Left ventricle myocardium inferior (tissue), 1 donor: ENCODE measurements around the gene OR4D9. TPM values are rescaled to one million over a fixed set of nuclear protein-coding genes. Genes with fewer than 3 reads are reported as not detected.
"Not testable (repeated sequence)": the region's sequence is repeated elsewhere in the genome, so short reads cannot be mapped to it uniquely, and the experiment has no call there.

ENCODE experiments used
- DNase-seq: peaks from one replicate; pipeline ENCODE4 v3.0.0-alpha.2; 2020
- H3K27ac ChIP-seq: fragments of 200-600 bp; replicated peaks from 2 replicates; pipeline ENCODE4 v1.8.0; 2021
- H3K27me3 ChIP-seq: fragments of 200-600 bp; 2 replicates; pipeline ENCODE4 v1.8.0; 2021; ENCODE audit warnings: low read depth
- H3K36me3 ChIP-seq: fragments of 200-600 bp; 2 replicates; pipeline ENCODE4 v1.8.0; 2021
- H3K4me1 ChIP-seq: fragments of 200-600 bp; 2 replicates; pipeline ENCODE4 v1.8.0; 2021
- H3K4me3 ChIP-seq: fragments of 200-600 bp; 2 replicates; pipeline ENCODE4 v1.8.0; 2021; ENCODE audit warnings: mild to moderate bottlenecking, moderate library complexity
- H3K9me3 ChIP-seq: fragments of 200-600 bp; replicated peaks from 2 replicates; pipeline ENCODE4 v1.8.0; 2021
- CTCF ChIP-seq: fragments of 200-600 bp; IDR thresholded peaks from 2 replicates; pipeline ENCODE4 v1.8.0; 2021; ENCODE audit warnings: antibody characterized with exemption, mild to moderate bottlenecking, borderline replicate concordance
- intact Hi-C: fragments of 100-400 bp; cut with micrococcal nuclease; formaldehyde crosslinking; loops from one replicate; pipeline ENCODE4 v1.11.0; 2022
- total RNA-seq: library from RNA; stranded (reverse); fragmentation: NEBNext Ultra II Directional; extraction: Animal tissue kit (Norgen Biotek cat#: 25700); gene quantifications from one replicate; pipeline ENCODE4 v1.2.1, GENCODE V29; 2021
- donor health status: DM: no; HTN: yes; CAD: no; lungs with severe emphysema.

The OR4D9 gene
- total RNA-seq, 1 donor from 2014 or later, result not detected

GRCh38 chr11:59523541-59523940 is 12.2 kb downstream of the OR4D9 start:
- TF ChIP-seq CTCF, result no peak
- Histone ChIP-seq H3K4me3 (no peak overlapping the region), H3K36me3 (no peaks in the 10 kb centered on the region), H3K27ac (no peak overlapping the region), H3K27me3 (peaks cover 14% of the 10 kb centered on the region), H3K9me3 (no peaks in the 10 kb centered on the region), H3K4me1 (no peaks in the 10 kb centered on the region)
- no peak for DNase-seq
- intact Hi-C loops, result no loop called here

DNA sequence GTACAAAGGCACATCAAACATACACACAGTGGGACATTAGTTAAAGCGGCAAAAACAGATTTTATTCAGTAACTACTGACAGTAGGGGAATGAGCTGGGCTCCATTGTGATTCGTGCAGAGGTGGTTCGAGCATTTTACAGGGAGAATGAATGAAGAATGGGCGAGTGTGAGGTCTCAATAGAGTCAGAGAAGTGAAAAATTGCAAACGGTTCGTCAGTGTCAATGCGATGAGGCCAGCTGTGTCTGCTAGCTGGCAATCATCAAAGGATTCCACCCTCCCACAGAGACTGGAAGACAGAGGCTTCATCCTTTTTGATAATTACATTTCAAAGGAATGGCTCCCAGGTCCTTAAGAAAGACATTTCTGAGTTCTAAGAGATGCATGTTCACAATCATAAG is 17.4 kb downstream of the OR4D9 start:
- no peak for DNase-seq
- H3K9me3 ChIP-seq, result no peaks in the 10 kb centered on the region
- H3K36me3 ChIP-seq, result no peaks in the 10 kb centered on the region
- intact Hi-C loops, result no loop called here
- no peak overlapping the region for H3K4me3 ChIP-seq
- no peak for TF ChIP-seq CTCF
- H3K27ac ChIP-seq, result no peak overlapping the region
- H3K4me1 ChIP-seq, result no peaks in the 10 kb centered on the region
- H3K27me3 ChIP-seq, result peaks cover 17% of the 10 kb centered on the region

GRCh38 chr11:59532620-59533019 is 21.3 kb downstream of the OR4D9 start:
- Histone ChIP-seq H3K27ac (no peak overlapping the region), H3K27me3 (peaks cover 5% of the 10 kb centered on the region), H3K4me3 (no peak overlapping the region), H3K36me3 (no peaks in the 10 kb centered on the region), H3K9me3 (no peaks in the 10 kb centered on the region), H3K4me1 (peaks cover 8% of the 10 kb centered on the region)
- intact Hi-C loops, result loop anchor here (10.0 kb wide), 1 partner anchor 152 kb away; no protein-coding TSS in a partner anchor
- TF ChIP-seq CTCF, result no peak
- no peak for DNase-seq

- intact Hi-C loops, result loop anchor here (10.0 kb wide), 1 partner anchor 150 kb away; no protein-coding TSS in a partner anchor
- TF ChIP-seq CTCF, result no peak
- no peak overlapping the region for H3K27ac ChIP-seq
- no peak for DNase-seq
- H3K27me3 ChIP-seq, result peaks cover 5% of the 10 kb centered on the region
- no peaks in the 10 kb centered on the region for H3K36me3 ChIP-seq
- H3K4me3 ChIP-seq, result no peak overlapping the region
- peaks cover 11% of the 10 kb centered on the region for H3K4me1 ChIP-seq
- H3K9me3 ChIP-seq, result no peaks in the 10 kb centered on the region
Observed at GRCh38 chr11:59534676-59535075, 23.3 kb downstream of the OR4D9 start.

- DNase-seq, result no peak
- TF ChIP-seq CTCF, result no peak
- intact Hi-C loops, result no loop called here
Observed at GRCh38 chr11:59542142-59542810, 30.9 kb downstream of the OR4D9 start.

DNA sequence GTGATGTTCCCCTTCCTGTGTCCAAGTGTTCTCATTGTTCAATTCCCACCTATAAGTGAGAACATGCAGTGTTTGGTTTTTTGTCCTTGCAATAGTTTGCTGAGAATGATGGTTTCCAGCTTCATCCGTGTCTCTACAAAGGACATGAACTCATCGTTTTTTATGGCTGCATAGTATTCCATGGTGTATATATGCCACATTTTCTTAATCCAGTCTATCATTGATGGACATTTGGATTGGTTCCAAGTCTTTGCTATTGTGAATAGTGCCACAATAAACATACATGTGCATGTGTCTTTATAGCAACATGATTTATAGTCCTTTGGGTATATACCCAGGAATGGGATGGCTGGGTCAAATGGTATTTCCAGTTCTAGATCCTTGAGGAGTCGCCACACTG is 32.4 kb downstream of the OR4D9 start:
- H3K36me3 ChIP-seq, H3K4me1 ChIP-seq, H3K27me3 ChIP-seq, H3K9me3 ChIP-seq, DNase-seq, H3K4me3 ChIP-seq, H3K27ac ChIP-seq, intact Hi-C loops: not testable (repeated sequence)

More at GRCh38 chr11:59542142-59542810, 30.9 kb downstream of the OR4D9 start:
- no peaks in the 10 kb centered on the region for H3K27me3 ChIP-seq
- no peak overlapping the region for H3K4me3 ChIP-seq
- no peak overlapping the region for H3K27ac ChIP-seq
- peaks cover 4% of the 10 kb centered on the region for H3K4me1 ChIP-seq
- no peaks in the 10 kb centered on the region for H3K9me3 ChIP-seq
- no peaks in the 10 kb centered on the region for H3K36me3 ChIP-seq
